CD4-positive, alpha-beta T cell treated with Interleukin-4 for 4 hours (primary cell): ENCODE measurements around the gene SLC8A3.

Experiments used
- DNase-seq: peaks from one replicate; pipeline ENCODE4 v3.0.0-alpha.2; 2020

SLC8A3 gene

DNA sequence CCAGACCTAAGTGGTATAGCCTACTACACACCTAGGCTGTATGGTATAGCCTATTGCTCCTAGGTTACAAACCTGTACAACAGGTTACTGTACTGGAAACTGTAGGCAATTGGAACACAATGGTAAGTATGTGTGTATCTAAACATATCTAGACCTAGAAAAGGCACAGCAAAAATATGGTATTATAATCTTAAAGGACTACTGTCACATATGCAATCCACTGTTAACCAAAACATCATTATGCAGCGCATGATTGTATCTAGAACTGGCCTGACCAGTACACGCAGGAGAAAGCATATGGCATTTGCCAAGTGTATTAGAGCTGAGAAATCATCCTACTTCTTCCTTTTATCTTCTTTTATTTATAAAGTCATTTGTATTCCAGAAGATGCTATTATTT is 75.5 kb downstream of the SLC8A3 start:
- no peak for DNase-seq

DNA sequence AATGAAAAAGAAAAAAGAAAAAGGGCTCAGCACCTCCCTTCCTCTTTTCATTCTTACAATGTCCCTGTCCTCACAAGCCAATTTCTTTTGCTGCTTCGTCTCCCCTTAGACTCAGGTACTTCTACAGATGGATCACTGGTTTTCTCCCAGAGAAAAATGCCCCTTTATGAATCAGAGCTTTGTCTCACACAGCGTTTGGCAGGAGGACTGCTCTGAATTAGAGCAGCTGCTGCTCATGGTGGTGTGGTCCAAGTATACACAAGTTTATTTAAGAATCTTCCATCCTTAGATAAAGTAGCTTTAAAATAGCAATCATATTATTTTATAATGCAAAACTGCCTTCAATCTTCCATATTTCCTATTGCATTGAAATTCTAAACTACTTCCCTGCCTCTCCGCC is 80.3 kb downstream of the SLC8A3 start:
- DNase-seq, result no peak

DNA sequence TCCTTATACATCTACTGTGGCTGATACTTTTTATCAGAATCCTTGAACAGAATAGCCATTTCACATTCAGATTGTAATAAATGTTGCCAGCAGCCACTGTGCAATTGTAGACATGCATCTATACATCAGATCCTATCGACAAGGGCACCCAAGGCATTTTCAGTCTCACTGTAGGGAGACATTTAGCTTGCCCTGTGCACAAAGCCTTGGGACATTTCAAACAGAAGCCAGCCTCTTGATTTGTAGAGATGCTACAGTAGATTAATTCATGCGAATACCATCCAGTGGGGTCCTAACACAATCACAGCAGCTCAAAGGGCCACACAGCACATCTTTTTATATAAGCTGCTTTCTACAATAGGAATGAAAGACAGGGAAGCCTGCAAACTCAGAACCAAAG is 81.4 kb downstream of the SLC8A3 start:
- DNase-seq, result no peak

DNA sequence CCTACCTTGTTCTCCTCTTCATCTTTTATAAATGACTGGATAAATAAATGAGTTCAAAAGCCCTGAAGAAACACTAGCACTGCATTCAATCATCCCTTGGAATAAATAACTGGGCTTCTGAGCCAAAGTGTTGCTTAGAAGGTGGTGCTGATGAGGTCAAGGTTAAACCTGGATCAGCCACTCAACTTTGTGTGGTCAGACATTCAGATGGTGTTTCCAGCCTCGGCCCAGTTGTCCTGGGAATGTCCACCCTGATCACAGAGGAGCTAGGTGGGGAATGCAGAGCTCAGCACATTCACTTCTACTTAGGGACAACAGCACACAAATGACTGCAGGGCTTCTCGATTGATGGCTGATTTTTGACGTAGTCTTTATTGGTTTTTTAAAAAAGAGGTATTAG is 88.7 kb downstream of the SLC8A3 start:
- no peak for DNase-seq

DNA sequence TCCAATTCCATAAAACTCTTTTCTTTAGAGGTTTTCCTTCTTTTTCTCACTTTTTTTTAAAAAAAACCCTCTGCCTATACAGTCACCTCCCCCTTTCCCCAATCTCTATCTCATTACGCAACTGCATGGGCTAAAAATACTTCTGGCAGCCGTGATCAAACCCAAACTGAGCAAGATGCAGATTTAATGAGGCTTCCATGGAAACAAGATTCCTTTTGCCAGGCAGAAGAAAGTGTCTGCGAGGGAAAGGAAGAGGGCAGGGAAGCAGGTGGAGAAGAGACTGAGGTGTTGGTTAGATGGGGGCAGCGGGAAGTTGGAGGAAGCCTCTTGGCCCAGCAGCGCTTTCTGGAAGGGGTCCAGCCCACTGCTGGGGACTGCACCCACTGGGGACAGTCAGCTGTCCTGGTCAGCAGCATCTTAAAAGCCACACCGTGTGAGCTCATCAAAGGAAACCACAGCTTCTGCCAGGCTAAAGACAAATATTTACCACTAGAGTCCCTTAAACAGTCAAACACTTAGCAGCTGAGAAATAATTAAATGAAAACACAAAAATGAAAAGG is 90.4 kb downstream of the SLC8A3 start:
- no peak for DNase-seq

DNA sequence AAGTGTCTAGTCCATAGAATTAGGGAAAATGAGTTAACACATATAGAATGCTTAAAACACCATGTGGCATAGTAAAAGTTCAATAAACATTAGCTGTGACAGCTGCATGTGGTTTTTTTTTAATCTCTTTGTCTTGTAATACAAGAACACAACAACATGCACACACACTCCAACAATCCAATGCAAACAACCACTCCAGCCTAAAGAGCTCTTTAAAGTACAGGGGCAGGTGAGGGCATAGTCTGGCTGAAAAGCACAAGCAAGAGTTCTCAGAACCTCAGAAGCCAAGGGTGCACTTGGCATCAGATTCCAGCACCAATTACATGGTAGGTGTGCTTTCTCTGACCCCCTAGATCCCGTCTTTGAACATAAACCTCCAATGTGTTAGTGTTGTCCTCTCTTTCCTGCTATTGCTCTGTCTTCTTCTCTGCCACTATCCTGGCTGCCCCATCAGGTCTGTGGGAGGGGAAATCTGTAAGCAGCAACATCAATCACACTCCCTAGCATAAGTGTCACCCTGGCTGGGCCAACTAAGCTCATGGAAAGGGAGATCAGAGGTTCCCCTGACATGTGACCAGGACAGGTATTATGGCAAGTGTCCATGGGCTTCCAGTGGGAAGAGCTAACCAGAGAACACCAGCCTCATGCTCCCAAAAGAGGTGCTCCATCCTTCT is 91.0 kb downstream of the SLC8A3 start:
- DNase-seq, result no peak

DNA sequence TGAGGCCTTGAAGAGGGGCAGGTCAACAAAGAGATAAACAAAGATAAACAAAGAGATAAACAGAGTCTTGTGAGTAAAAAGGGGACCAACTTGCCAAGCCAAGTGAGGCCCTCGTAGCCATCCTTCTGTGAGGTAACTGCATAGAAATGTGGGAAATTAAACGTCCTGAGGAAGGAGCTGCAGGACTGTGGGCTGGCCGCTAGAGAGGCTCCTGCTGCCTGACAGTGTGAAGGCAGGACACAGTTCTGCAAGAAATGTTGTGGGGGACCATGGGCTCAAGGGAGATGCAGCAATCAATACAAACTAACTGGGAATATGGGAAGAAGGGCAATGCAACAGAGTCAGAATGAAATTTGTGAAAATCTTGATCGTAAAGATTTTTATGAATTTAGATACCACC is 91.9 kb downstream of the SLC8A3 start:
- DNase-seq, result no peak

DNA sequence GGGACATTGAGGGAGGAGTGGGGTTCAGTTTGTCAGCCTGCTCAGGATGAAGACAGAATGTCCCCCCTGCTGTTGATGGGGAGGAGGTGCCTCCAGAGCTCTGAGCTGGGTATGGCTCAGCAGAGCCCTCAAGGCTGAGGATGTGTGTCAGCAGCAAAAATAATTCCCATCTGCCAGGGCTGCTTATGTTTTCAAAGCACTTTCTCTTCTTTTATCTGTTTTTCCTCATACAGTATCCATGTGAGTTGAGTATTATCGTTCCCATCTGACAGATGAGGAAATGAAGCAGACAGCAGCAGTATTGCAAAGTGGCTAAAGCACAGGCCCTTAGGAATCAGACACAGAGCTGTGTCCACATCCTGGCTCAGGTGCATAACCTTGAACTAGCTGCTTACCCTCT is 94.1 kb downstream of the SLC8A3 start:
- no peak for DNase-seq

DNA sequence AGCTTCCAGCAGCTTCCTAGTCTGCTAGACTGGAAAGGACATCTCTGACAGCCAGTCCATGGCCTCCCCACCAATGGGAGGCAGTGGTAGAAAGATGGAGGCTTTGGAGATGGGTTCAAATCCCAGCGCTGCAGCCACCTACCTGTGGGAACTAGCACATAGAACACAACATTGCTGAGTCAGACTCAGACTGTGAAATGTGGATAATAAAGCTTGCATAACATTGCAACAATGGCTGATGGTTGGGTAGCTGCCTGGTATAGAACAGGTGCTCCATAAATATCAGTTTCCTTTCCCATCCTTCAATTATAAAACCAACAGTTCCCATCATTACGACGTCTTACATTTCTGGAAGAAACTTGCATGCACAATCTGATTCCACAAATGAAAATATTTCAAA is 94.6 kb downstream of the SLC8A3 start:
- no peak for DNase-seq

DNA sequence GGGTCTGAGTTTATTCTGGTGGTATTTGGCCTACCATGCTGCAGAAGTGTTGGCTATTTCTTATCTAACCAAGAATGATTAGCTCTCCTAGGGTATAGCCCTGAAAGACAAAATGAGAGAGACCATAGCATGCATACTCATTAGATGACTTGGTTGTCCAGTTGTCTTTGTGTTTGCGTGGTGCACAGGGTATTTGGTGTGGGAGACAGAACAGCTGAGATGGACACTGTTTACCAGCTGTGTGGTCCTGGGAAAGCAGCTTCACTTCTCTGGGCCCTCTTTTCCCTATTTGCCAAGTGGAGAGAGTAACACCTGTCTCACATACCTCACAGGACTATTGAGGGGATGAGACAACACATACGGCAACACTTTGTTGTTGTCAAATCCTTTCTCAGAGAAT is 95.6 kb downstream of the SLC8A3 start:
- DNase-seq, result no peak

DNA sequence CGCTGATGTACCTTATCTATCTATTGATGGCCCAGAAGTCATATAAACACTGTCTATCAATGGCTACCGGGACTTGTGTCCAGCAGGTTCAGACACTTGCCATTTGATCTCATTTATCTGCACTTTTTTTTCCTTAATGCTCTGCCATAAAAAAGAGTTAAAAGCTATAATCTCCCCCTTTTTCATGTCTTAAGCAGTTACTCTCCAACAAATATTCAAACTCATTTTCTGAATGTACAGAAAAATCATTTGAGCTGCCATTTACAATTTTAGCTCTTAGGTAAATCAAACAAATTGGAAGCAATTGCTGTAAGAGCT is 101.4 kb downstream of the SLC8A3 start:
- no peak for DNase-seq

DNA sequence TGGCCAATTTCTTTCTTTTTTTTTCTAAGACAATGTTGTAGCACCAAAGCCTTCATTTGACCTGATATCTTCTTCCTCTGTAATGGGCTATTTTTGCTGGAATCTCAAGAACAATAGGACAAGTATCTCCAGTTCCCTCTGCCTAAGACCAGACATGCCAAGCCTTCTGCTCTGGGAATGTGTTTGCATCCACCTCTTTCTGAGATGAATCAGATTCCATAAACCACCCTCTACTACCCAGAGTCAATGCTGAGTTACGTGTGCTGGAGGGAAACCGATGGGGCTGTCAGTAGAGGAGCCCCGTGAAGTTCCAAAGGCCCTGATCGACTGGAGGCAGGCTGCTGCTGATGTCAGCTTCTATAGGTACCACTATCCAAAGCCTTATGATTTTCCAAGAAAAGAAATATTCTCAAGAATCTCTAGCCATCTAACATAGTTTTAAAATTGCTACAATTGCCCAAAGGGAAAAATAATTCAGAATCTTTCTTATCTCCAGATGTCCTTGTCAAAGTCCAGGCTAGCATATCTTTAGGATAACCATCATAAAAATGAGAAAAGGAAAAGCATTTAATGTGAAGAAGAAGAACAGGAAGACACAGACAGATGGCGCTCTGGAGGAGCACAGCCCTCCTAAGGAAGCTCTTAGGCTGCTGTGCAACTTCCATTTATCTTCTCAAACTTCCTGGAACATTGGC is 101.9 kb downstream of the SLC8A3 start:
- no peak for DNase-seq

DNA sequence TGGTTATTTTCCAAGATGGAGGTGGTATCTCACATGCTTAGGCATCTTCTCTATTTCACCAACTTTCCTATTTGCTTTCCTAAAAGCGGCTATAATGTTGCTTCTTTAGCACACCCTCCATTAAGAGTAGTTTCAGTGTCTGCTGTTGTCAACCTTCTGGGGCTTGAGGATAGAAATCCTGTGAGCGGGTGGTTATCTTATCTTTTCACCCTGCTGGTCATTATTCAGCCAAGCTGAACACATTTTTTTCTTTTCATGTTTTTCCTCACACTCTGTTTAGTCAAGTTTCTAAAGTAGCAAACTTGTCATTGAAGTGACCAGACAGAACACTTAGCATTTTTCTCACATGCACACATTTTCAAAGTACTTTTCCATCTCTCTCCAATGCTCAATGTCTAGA is 104.5 kb downstream of the SLC8A3 start:
- DNase-seq, result no peak

DNA sequence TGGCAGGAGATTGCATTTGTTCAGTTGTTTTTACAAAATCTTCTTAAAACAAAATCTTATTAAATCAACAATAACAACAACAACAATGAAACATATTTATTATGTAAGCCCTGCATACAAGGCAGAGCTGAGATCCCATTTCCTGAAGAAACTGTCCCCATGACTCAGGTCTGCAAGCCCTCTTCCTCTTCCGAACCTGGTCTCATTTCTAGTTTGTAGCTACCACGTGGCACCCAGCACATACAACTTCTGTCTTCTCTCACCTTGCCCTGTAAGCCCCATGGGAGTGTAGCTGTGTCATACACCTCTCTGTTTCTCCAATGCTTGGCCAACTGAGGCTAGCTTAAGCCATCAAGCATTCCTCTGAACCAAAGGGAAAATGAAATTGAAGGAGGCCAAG is 106.4 kb downstream of the SLC8A3 start:
- no peak for DNase-seq

DNA sequence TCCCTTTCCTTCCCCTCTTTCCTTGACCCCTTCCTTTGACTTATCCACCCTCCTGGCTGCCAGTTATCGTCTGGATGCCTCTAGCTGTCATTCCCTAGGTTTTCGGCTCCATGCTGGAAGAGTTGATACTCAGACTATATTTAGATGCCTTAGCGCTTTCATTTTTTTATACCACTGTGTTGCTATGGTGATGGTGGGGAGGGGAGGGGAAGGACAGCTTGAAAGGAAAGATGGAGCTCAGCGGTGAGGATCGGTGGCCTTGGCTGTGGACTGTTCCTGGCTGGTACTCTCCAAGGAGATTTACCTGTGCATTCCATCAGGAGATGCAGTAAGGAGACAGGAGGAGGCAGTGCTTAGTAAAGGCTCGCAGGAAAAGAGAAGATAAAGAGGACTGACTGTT is 108.7 kb downstream of the SLC8A3 start:
- no peak for DNase-seq

DNA sequence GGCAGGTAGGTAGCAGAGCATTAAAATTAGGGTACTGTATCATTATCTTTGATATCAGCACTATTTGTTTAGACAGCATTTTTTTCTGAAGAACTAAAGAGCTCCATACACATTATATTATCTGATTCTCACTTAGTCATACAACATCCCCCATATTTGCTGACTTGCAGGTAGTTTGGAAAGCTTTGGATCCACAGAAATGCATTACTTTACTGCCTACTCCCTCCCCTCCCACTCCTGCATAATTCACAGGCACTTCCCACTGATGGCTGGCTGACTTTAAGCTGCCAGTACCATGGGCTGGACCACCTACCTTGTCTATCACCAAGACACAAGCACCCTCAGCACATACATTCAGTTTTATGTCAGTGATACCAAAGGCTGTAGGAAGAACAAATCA is 110.4 kb downstream of the SLC8A3 start:
- no peak for DNase-seq

DNA sequence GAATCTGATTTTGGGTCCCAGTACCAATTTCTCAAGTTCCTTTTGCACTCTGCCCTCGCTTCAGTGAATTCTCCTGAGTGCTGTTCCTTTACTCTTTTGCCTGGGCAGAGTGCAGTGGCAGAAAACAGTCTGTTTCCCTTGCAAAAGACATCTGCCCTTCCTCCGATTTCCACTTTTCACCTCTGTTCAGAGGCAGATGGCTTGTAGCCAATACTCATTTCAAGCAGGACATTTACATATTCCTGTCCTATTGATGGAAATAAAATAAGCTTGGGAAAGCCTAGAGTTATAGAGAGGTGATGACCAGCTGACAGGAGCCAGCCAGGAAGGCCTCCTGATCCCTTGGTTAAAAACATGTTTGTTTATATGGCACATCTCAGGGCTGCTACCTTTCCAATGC is 111.0 kb downstream of the SLC8A3 start:
- DNase-seq, result no peak

DNA sequence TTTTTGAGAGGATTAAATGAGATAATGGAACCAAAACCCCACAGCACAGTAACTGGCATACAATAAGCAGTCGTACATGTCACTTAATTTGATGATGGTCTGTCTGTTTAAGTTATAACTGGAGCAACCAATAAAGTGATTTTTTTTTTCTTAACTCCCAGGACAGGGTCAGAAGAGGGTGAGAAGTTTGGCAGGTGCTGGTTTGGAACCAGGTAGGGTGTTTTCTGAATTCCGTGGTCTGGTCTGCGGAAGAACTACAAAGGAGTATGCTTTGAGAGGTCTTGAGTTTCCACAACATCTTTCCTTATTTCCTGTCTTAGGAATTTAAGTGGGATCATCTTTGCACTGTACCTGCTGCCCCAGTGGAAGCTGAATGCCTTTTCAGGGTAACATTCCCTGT is 111.7 kb downstream of the SLC8A3 start:
- no peak for DNase-seq

DNA sequence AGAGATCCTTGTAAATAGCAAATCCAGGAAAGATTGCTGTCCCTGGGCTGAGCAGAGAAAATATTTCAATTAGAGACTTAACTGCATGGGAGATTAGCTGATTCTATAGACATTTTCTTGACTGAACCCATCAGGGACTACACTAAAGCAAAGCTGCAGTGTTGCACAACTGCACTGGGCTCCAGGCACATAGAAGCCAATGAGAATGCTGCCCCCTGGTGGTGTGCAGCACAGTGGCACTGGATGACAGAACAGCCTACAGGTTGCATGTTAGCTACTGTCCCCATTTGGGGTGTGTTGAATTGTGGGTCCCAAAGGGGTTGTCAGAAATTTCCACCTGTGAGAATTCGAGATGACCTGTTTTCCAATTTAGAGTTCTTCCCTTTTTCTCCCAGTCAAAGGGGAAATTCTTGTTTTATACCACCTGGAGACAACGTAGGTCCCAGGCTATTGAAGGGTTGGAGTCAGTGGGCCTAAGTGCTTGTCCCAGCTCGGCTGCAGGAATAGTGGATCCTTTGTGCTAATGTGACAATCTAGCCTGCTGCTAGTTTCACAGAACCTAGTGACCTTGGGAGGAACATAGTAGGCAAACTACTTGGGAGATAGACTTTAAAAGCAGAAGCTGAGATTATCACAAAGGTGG is 114.7 kb downstream of the SLC8A3 start:
- DNase-seq, result peak; percentile 7

DNA sequence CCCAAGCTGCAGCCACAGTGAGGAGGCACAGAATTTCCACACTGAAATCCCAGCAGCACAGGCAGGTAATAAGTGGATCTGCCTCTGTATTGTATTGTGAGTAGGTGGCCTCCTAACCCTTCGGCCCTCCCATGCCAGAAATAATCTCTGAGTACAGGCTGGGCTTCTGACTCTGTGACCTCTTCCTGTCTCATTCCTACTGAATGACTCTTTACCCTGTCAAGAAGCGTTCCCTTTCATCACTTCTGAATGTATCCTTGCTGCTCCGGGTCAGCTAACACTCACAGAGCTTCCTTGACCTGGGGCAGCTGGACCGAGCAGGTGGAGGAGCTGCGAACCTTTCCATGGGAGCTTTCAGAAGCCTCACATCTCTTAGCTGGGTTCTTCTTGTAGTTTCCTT is 119.6 kb downstream of the SLC8A3 start:
- no peak for DNase-seq

DNA sequence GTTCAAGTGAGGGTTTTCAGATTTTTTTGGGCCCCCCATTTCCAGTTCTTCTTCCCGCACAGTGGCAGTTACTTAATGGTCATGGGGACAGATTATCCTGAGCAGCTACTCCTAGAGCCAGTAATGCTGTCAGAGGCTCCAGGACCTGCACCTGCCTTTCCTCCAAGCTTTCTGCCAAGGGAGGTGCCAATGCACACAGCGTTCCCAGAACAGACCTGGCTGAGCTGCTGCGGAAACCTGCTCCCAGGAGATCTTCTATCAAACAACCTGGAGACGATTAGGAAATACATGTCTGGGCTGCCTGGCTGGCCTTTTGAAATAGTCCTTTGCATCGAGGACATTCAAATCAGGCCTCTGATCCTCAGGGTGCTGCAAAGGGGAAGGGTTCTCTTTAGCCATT is 120.9 kb downstream of the SLC8A3 start:
- DNase-seq, result no peak

DNA sequence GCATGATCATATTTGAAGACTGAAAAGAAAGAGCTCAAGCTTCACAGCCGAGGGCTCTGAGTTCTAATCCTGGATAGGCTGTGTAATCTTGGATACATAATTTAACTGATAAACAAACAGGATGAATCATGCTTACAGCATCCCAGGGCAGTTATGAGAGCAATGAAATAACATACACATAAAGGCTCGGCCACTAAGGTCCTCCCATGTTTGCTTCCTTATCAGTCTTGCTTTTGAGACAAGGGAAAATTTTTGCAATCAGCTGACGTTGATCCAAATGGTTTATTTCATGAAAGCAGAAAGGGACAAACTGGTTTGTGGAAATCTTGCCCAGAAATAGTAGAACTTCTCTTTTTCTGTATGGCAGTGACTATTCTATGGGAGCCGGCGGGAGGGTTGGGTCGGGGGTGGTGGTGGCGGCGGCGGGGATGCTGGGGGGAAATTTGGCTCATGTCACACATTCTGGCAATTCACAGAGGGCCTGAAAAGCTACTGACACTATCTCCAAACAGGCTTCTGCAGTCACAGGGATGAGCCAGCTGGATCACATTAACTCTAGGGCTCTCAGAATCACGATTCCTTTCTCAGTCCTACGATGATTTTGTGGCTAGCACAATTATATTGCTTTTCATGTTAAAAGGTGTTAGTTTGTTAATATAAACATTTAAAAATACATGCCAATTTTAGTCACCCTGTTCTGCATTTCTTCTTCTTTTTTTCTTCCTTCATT is 124.5 kb downstream of the SLC8A3 start:
- no peak for DNase-seq

DNA sequence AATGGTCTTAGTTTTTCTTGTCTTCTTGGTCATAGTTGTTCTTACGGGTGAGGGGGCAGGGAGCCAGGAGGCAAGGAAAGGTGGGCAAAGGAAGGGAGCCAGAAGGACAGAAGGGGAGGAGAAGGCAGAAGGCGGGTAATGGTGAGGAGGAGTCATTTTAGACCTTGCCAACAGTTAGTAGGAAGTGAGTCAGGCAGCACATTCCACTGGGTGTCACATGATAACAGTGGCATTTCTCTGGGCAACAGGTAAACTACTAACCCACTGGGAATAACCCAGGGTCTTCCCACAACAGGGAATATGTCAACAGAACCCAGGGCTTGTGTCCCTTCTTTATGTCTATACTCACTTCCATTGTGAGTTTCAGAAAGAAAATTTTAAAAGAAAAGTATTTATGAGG is 127.6 kb downstream of the SLC8A3 start:
- DNase-seq, result no peak

DNA sequence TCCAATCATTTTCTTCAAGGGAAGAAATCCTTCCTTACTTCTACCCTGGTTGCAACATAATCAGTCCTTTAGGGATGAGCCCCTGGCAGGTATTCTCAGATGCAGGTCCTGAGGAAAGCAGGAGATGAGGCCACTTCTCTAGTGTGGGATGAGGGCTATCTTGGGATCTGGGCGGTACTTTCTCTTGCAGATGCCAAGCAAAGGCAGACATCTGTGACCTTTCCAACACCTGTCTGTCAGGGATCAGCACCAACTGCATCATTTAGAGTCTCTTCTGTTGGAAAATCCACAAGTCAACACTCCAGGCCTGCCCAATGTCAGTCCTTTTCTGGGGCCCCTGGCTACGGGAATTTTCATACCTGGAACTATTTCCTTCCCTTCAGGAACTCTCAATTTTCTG is 129.2 kb downstream of the SLC8A3 start:
- no peak for DNase-seq
